T-helper 2 cell treated with Interferon-gamma antibody and Interleukin-4, amounts not matched to agents 5 μg/mL and 100 μg/mL, for 36 hours (primary cell): ENCODE results near the gene MUC7.
A peak's percentile ranks its signal among the peaks of the same experiment; 100 is the strongest.
"Not testable (repeated sequence)": the region's sequence is repeated elsewhere in the genome, so short reads cannot be mapped to it uniquely, and the experiment has no call there.

Experiments
- DNase-seq: peaks from one replicate; pipeline ENCODE4 v3.0.0; 2021; ENCODE audit warnings: low spot score
- H3K27ac Mint-ChIP-seq: one replicate; pipeline ENCODE4 v1.8.0; 2021; ENCODE audit warnings: mild to moderate bottlenecking, mixed read lengths
- H3K27me3 Mint-ChIP-seq: one replicate; pipeline ENCODE4 v1.8.0; 2021; ENCODE audit warnings: low read depth, mixed read lengths
- H3K36me3 Mint-ChIP-seq: one replicate; pipeline ENCODE4 v1.8.0; 2021; ENCODE audit warnings: low read depth, mixed read lengths
- H3K4me1 Mint-ChIP-seq: one replicate; pipeline ENCODE4 v1.8.0; 2021; ENCODE audit warnings: low read depth, mixed read lengths
- H3K4me3 Mint-ChIP-seq: one replicate; pipeline ENCODE4 v1.8.0; 2022; ENCODE audit warnings: mild to moderate bottlenecking, moderate library complexity, mixed read lengths
- H3K9me3 Mint-ChIP-seq: one replicate; pipeline ENCODE4 v1.8.0; 2021; ENCODE audit warnings: mixed read lengths

Gene MUC7

DNA sequence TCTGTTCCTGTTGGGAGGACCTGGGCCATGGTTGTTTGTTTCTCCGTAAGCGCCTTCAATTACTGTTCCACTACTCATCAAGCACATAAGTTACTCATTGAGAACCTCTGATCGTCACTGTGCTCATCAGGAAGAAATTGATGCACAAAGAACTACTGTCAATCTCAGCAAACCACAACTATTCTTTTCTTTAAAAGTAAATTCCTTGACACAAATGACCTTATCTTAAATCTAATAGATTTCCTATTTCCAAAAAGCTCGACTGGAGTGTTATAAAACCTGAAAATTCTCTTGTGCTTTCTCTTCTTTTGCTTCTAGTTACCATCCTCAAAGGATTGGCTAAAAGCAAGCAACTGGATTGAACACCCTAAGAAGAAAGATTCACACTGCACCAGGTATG is at the start of gene MUC7:
Gene MUC7, plus strand, starts transcription at position 301 of the 400 bp plus-strand sequence. CDS start 1,825 bp downstream, outside the sequence.
- no peaks in the 10 kb centered on the region for H3K9me3 Mint-ChIP-seq
- no peak within 1 kb of the TSS for H3K4me3 Mint-ChIP-seq
- no peaks in the 10 kb centered on the region for H3K4me1 Mint-ChIP-seq
- H3K27me3 Mint-ChIP-seq, result no peaks in the 10 kb centered on the region
- no peak for DNase-seq
- no peaks in the 10 kb centered on the region for H3K36me3 Mint-ChIP-seq
- H3K27ac Mint-ChIP-seq, result no peak within 1 kb of the TSS

DNA sequence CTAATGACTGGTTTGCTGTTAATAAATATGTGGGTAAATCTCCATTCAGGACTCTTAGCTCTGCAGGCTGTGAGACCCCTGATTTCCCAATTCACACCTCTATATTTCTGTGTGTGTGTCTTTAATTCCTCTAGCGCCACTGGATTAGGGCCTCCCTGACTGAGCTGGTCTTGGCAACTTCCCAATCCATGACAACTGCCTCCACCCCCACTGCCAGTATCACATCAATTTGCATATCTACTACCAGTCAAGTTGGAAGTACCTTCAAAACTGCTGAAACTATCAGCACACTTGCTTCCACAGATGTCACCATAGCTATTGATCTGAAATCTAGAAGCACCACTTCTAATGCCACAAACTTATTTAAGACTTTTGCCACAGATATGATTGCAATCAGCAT is 46.7 kb upstream of the MUC7 start:
- Mint-ChIP-seq H3K27ac (no peak overlapping the region), H3K4me1 (no peaks in the 10 kb centered on the region), H3K36me3 (no peaks in the 10 kb centered on the region), H3K27me3 (no peaks in the 10 kb centered on the region), H3K9me3 (peaks cover 4% of the 10 kb centered on the region), H3K4me3 (no peak overlapping the region)
- DNase-seq, result no peak

DNA sequence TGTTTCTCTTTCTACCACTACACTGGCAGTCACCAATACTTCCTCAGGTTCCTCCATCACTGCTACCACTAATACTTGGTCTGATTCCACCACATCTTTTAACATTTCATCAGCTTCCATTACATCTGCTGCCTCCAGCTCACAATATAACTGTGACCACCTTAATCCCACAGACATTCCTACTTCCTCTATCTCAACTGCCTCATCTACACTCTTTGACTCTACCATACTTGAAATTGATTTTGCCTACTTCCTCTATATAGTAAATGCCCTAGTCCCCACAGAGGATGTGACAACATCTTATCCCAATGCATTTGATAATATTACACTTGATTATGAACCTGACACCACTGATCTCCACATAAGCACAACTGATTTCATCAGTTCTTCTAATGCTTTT is 45.2 kb upstream of the MUC7 start:
- H3K27ac Mint-ChIP-seq, result no peak overlapping the region

DNA sequence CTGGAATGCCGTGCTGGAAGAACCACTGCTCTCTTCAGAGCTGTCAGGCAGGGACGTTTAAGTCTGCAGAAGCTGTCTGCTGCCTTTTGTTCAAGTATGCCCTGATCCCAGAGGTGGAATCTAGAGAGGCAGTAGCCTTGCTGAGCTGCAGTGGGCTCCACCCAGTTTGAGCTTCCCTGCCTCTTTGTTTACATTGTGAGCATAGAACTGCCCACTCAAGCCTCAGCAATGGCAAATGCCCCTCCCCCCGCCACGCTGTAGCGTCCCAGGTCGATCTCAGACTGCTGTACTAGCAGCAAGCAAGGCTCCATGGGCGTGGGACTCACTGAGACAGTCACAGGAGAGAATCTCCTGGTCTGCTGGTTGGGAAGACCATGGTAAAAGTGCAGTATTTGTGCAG is 34.8 kb upstream of the MUC7 start:
- no peaks in the 10 kb centered on the region for H3K9me3 Mint-ChIP-seq
- H3K36me3 Mint-ChIP-seq, result no peaks in the 10 kb centered on the region
- H3K4me1 Mint-ChIP-seq, result no peaks in the 10 kb centered on the region
- H3K4me3 Mint-ChIP-seq, result no peak overlapping the region
- no peak overlapping the region for H3K27ac Mint-ChIP-seq
- DNase-seq, result no peak
- H3K27me3 Mint-ChIP-seq, result no peaks in the 10 kb centered on the region

More for the DNA sequence above, 45.2 kb upstream of the MUC7 start:
- Mint-ChIP-seq H3K27me3 (no peaks in the 10 kb centered on the region), H3K9me3 (peaks cover 4% of the 10 kb centered on the region), H3K4me3 (no peak overlapping the region), H3K36me3 (no peaks in the 10 kb centered on the region), H3K4me1 (no peaks in the 10 kb centered on the region)
- no peak for DNase-seq

DNA sequence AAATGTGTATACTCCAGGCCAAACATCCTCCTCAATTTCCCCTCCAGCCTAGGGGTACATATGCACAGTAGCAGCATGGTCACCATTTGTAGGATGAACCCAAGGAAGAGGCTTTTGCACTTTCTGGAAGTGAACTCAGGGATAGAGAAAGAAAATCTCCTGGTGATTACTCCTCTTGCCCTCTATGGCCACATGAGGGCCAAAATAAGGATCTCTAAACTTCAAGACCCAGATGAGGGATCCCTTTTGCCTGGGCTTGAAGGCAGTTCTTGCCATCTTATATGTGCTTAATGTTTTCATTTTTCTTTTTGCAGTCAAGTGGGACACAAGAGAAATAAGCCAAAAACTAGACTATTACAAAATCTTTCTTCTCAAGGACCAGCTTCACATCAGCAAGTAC is 29.5 kb upstream of the MUC7 start:
- no peaks in the 10 kb centered on the region for H3K27me3 Mint-ChIP-seq
- DNase-seq, result no peak
- no peak overlapping the region for H3K27ac Mint-ChIP-seq
- no peaks in the 10 kb centered on the region for H3K9me3 Mint-ChIP-seq
- H3K36me3 Mint-ChIP-seq, result no peaks in the 10 kb centered on the region
- H3K4me1 Mint-ChIP-seq, result no peaks in the 10 kb centered on the region
- H3K4me3 Mint-ChIP-seq, result no peak overlapping the region

DNA sequence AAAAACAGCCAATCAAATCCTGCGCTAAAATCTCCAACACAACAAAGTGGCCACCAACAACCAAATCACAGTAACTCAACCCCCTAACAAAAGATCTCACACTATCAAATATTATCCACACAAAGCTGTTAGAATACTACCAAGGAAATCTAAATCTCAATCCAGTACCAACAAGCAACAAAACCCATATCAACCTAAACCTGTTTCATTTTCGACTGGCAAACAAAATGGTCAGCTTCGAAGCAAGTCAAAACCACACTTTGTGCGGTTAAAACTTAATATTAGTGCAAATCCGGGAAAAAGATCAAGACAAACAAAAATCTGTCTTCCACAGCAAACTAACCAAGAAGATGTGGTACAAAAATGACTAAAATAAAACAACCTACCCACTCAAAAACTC is 28.7 kb upstream of the MUC7 start:
- no peak overlapping the region for H3K27ac Mint-ChIP-seq
- no peaks in the 10 kb centered on the region for H3K36me3 Mint-ChIP-seq
- no peaks in the 10 kb centered on the region for H3K9me3 Mint-ChIP-seq
- no peak for DNase-seq
- H3K4me1 Mint-ChIP-seq, result no peaks in the 10 kb centered on the region
- H3K27me3 Mint-ChIP-seq, result no peaks in the 10 kb centered on the region
- H3K4me3 Mint-ChIP-seq, result no peak overlapping the region

DNA sequence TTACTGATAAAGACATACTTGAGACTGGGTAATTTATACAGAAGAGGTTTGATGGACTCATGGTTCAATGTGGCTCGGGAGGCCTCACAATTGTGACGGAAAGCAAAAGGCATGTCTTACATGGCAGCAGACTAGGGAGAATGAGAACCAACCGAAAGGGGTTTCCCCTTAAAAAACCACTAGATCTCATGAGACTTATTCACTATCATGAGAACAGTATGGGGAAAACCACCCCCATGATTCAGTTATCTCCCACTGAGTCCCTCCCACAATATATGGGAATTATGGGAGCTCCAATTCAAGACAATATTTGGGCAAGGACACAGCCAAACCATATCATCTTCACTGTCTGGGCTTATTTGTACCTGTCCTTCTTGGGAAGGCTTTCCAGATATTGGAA is 22.8 kb upstream of the MUC7 start:
- Mint-ChIP-seq H3K9me3 (no peaks in the 10 kb centered on the region), H3K27me3 (no peaks in the 10 kb centered on the region), H3K4me1 (no peaks in the 10 kb centered on the region), H3K4me3 (no peak overlapping the region), H3K27ac (no peak overlapping the region), H3K36me3 (no peaks in the 10 kb centered on the region)
- DNase-seq, result no peak

DNA sequence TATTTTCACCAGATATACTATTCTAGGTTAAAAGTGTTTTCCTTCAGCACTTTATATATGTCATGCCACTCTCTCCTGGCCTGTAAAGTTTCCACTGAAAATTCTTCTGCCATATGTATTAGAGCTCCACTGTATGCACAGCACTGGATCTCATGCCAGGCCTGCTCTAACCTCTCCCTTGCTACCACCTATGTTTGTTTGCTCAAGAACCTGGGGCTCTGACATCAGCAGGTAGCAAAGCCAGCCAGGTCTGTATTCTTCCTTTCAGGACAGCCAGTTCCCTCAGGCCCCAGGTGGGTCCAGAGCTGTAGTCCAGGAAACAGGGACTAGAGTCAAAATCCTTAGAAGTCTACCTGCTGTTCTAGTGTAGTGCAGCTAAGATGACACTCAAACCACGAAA is 19.1 kb upstream of the MUC7 start:
- Mint-ChIP-seq H3K27ac (no peak overlapping the region), H3K4me1 (no peaks in the 10 kb centered on the region), H3K27me3 (no peaks in the 10 kb centered on the region), H3K36me3 (no peaks in the 10 kb centered on the region), H3K4me3 (no peak overlapping the region), H3K9me3 (no peaks in the 10 kb centered on the region)
- no peak for DNase-seq

DNA sequence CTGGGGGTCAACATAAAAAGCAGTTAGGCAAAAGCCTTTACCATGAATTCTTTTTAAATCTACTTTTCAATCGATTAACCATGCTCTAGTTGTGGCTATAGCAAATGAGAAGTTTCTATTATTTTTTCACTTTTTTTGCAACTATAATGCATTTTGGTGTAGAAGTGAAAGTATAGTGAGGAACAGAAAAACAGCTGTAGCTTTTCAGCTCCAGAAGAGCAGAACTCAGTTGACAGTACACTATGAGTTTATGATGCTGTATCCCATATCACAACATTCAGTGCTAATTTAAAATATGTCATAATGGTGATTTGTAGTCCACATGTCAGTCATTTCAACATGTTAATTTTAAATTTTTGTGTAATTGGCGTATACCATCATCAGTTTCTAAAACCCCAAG is 8.7 kb upstream of the MUC7 start:
- no peaks in the 10 kb centered on the region for H3K36me3 Mint-ChIP-seq
- no peak overlapping the region for H3K27ac Mint-ChIP-seq
- H3K4me1 Mint-ChIP-seq, result no peaks in the 10 kb centered on the region
- no peak overlapping the region for H3K4me3 Mint-ChIP-seq
- no peaks in the 10 kb centered on the region for H3K9me3 Mint-ChIP-seq
- no peaks in the 10 kb centered on the region for H3K27me3 Mint-ChIP-seq
- DNase-seq, result no peak

DNA sequence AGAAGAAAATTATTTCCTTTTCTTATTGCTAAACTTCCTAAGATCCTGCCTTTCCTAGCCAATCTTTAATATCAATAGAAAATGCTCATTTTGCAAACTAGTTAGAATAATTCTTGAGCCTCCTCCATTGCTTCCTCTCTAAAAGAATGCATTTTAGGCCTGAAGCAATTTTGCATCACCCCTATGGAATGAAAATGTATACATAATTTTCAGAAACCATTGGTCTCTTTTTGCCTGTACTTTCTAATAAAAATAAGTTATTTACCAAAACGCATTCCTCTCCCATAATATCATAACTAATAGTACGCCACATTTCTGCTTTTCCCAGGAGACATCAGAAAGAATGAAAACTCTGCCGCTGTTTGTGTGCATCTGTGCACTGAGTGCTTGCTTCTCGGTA is 1.7 kb downstream of the MUC7 start:
- H3K27me3 Mint-ChIP-seq, result no peaks in the 10 kb centered on the region
- H3K27ac Mint-ChIP-seq, result no peak overlapping the region
- H3K9me3 Mint-ChIP-seq, result no peaks in the 10 kb centered on the region
- H3K4me1 Mint-ChIP-seq, result no peaks in the 10 kb centered on the region
- no peak overlapping the region for H3K4me3 Mint-ChIP-seq
- H3K36me3 Mint-ChIP-seq, result no peaks in the 10 kb centered on the region
- DNase-seq, result no peak

DNA sequence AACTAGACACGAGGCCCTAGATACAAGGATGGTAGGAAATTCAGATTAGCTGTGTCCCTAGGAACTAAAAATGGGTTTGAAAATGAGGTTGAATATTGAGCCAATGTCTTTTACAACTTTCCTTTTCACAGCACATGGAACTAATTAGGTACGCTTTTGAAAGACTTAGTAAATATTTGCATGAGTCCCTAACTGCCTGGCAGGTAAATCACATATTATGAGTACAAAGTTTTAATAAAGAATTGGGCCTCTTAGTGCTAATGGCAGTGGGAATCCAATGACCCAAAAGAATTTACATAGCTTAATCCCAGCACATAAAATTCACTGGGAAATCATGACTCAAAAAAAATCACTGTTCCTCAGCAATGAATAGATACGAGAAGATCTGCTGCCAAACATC is 16.8 kb downstream of the MUC7 start:
- H3K4me1 Mint-ChIP-seq, result no peaks in the 10 kb centered on the region
- no peaks in the 10 kb centered on the region for H3K9me3 Mint-ChIP-seq
- H3K27ac Mint-ChIP-seq, result no peak overlapping the region
- DNase-seq, result no peak
- no peaks in the 10 kb centered on the region for H3K36me3 Mint-ChIP-seq
- H3K4me3 Mint-ChIP-seq, result no peak overlapping the region
- H3K27me3 Mint-ChIP-seq, result no peaks in the 10 kb centered on the region

DNA sequence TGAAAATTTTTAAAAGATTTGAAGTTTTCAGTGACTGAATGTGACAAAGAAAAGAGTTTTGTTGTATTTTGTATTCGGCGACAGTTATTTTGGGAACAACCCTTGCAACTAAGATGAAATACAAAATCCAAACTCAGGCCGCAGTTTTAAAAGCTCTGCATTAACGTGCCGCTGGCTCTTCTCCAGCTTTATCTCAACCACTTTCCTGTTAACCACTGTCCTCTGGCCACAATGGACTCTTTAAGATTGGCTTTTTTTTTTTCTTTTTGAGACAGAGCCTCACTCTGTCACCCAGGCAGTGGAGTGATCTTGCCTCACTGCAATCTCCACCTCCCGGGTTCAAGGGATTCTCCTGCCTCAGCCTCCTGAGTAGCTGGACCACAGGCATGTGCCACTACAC is 24.2 kb downstream of the MUC7 start:
- Mint-ChIP-seq H3K9me3 (no peaks in the 10 kb centered on the region), H3K27ac (no peak overlapping the region), H3K4me3 (no peak overlapping the region), H3K36me3 (no peaks in the 10 kb centered on the region), H3K4me1 (no peaks in the 10 kb centered on the region), H3K27me3 (no peaks in the 10 kb centered on the region)
- no peak for DNase-seq

DNA sequence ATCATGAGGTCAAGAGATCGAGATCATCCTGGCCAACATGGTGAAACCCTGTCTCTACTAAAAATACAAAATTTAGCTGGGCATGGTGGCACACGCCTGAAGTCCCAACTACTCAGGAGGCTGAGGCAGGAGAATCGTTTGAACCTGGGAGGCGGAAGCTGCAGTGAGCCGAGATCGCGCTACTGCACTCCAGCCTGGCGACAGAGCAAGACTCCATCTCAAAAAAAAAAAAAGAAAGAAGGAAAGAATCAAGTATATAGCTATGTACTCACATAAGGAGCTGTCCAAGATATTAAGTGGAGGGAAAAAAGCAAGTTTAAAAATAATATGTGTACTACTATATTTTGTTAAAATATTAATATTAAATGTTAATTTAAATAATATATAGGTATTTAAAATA is 29.8 kb downstream of the MUC7 start:
- not testable (repeated sequence) for H3K27ac Mint-ChIP-seq, H3K4me3 Mint-ChIP-seq, H3K4me1 Mint-ChIP-seq, H3K27me3 Mint-ChIP-seq, H3K36me3 Mint-ChIP-seq, DNase-seq, H3K9me3 Mint-ChIP-seq

DNA sequence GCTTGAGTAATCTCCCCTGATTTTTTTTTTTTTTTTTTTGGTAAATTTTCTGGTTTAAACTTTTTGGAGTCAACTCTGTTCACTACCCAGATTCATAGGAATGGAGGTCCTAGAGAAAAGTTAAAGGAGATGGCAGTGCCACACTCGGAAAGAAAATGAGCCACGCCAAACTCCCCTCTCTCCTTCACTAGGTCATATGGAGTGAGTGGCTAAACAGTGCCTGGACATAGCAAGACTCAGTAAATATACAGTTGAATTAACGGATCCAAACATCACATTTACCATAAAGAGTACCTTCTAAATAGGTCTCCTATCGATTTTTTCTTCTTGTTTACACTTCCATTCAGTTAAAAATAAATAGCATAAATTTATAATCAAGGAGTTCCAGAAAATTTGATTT is 32.7 kb downstream of the MUC7 start:
- H3K4me3 Mint-ChIP-seq, result no peak overlapping the region
- H3K27ac Mint-ChIP-seq, result no peak overlapping the region
- H3K27me3 Mint-ChIP-seq, result no peaks in the 10 kb centered on the region
- DNase-seq, result no peak
- H3K4me1 Mint-ChIP-seq, result no peaks in the 10 kb centered on the region
- H3K36me3 Mint-ChIP-seq, result no peaks in the 10 kb centered on the region
- no peaks in the 10 kb centered on the region for H3K9me3 Mint-ChIP-seq

DNA sequence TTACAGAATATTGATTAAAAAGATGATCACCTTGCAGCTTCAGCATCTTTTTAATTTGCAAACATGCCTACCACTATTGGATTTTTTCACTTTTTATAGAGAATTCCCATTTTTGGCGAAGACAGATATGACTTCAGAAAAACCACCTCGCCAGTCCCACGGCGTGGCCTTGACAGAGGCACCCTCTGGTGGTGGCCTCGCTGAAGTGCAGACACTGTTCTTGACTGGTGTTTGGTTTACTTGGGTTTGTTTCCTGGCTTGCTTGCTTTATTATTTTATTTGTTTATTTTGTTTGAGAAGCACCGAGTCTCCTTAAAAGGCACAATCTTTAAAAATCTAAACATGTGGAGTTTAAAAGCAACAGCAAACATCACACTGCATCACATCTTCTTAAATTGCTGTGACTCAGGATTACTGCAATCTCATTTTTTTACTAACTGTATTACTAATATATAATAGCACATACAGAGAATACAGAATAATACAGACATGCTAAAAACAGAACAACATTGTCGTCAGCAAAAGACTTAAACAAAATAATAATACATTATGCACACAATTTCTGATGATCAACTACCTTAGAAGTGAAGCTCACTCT is 33.3 kb downstream of the MUC7 start:
- Mint-ChIP-seq H3K27me3 (no peaks in the 10 kb centered on the region), H3K9me3 (no peaks in the 10 kb centered on the region), H3K36me3 (no peaks in the 10 kb centered on the region), H3K27ac (no peak overlapping the region), H3K4me3 (no peak overlapping the region), H3K4me1 (no peaks in the 10 kb centered on the region)
- DNase-seq, result peak; percentile 10
